ENCODE measurements around the gene ACTA2.

Gene ACTA2

GRCh38 chr10:88981435-88981834, 28.9 kb upstream of the ACTA2 start:
- DNase-seq, result no peak

GRCh38 chr10:88980800-88981199, 28.2 kb upstream of the ACTA2 start:
- DNase-seq, result no peak

- DNase-seq, result no peak
Measured at GRCh38 chr10:88980247-88980646, 27.7 kb upstream of the ACTA2 start.

GRCh38 chr10:88979603-88980002, 27.0 kb upstream of the ACTA2 start:
- DNase-seq, result no peak

GRCh38 chr10:88979153-88979562, 26.6 kb upstream of the ACTA2 start:
- peak in 12 of 51 donors; percentile 2 to 38 (median 14) for DNase-seq

- DNase-seq, result no peak
Measured at GRCh38 chr10:88978463-88978862, 25.9 kb upstream of the ACTA2 start.

GRCh38 chr10:88975377-88975720, 22.8 kb upstream of the ACTA2 start:
- no peak for DNase-seq

GRCh38 chr10:88974446-88975376, 22.1 kb upstream of the ACTA2 start:
- DNase-seq, result no peak

- no peak for DNase-seq
Measured at GRCh38 chr10:88974012-88974411, 21.4 kb upstream of the ACTA2 start.

- no peak for DNase-seq
Measured at GRCh38 chr10:88971221-88972061, 18.9 kb upstream of the ACTA2 start.

GRCh38 chr10:88968391-88968790, 15.8 kb upstream of the ACTA2 start:
- no peak for DNase-seq

- no peak for DNase-seq
Measured at GRCh38 chr10:88966797-88967196, 14.2 kb upstream of the ACTA2 start.

GRCh38 chr10:88964869-88965415, 12.4 kb upstream of the ACTA2 start:
- no peak for DNase-seq

GRCh38 chr10:88964360-88964759, 11.8 kb upstream of the ACTA2 start:
- no peak for DNase-seq

GRCh38 chr10:88963318-88963717, 10.7 kb upstream of the ACTA2 start:
- no peak for DNase-seq

- no peak for DNase-seq
Measured at GRCh38 chr10:88962336-88962735, 9.8 kb upstream of the ACTA2 start.

- no peak for DNase-seq
Measured at GRCh38 chr10:88961266-88961665, 8.7 kb upstream of the ACTA2 start.

- no peak for DNase-seq
Measured at GRCh38 chr10:88960802-88961201, 8.2 kb upstream of the ACTA2 start.

GRCh38 chr10:88958721-88959120, 6.1 kb upstream of the ACTA2 start:
- no peak for DNase-seq

GRCh38 chr10:88957381-88957780, 4.8 kb upstream of the ACTA2 start:
- no peak for DNase-seq

GRCh38 chr10:88954458-88955083, 2.0 kb upstream of the ACTA2 start:
- DNase-seq, result no peak

GRCh38 chr10:88953662-88954061, 1.1 kb upstream of the ACTA2 start:
- no peak for DNase-seq
